Hepatocyte (in vitro differentiated cells): ENCODE data around the gene ZFTA. TPM values are rescaled to one million over a fixed set of nuclear protein-coding genes. Genes with fewer than 3 reads are reported as not detected.

Experiments used
- DNase-seq: peaks from one replicate; pipeline ENCODE4 v3.0.0-alpha.2; 2016; ENCODE audit warnings: low spot score
- H2AFZ ChIP-seq: fragments of 200-600 bp; sonication (generic); 2 replicates; pipeline ENCODE4 v1.6.0; 2016; ENCODE audit warnings: antibody characterized with exemption, mild to moderate bottlenecking
- H3K27ac ChIP-seq: fragments of 200-600 bp; sonication (generic); 2 replicates; pipeline ENCODE4 v1.5.1; 2016; ENCODE audit warnings: mild to moderate bottlenecking
- H3K27me3 ChIP-seq: fragments of 200-600 bp; sonication (generic); 2 replicates; pipeline ENCODE4 v1.6.1; 2016
- H3K36me3 ChIP-seq: fragments of 200-600 bp; sonication (generic); replicated peaks from 2 replicates; pipeline ENCODE4 v1.5.1; 2016; ENCODE audit warnings: low read depth; ENCODE audit not compliant: insufficient read depth
- H3K4me1 ChIP-seq: fragments of 200-600 bp; sonication (generic); 2 replicates; pipeline ENCODE4 v1.5.1; 2016; ENCODE audit warnings: mild to moderate bottlenecking, moderate library complexity; ENCODE audit not compliant: insufficient read depth
- H3K4me2 ChIP-seq: fragments of 200-600 bp; sonication (generic); 2 replicates; pipeline ENCODE4 v1.6.0; 2016
- H3K4me3 ChIP-seq: fragments of 200-600 bp; sonication (generic); 2 replicates; pipeline ENCODE4 v1.5.1; 2016; ENCODE audit warnings: mild to moderate bottlenecking
- H3K79me2 ChIP-seq: fragments of 200-600 bp; sonication (generic); 2 replicates; pipeline ENCODE4 v1.6.0; 2017; ENCODE audit warnings: mild to moderate bottlenecking
- H3K9me2 ChIP-seq: fragments of 200-600 bp; sonication (generic); replicated peaks from 2 replicates; pipeline ENCODE4 v1.6.0; 2017; ENCODE audit warnings: mild to moderate bottlenecking; ENCODE audit not compliant: insufficient read depth
- H3K9me3 ChIP-seq: fragments of 200-600 bp; sonication (generic); 2 replicates; pipeline ENCODE4 v1.5.1; 2016; ENCODE audit warnings: low read depth, mild to moderate bottlenecking
- H4K20me1 ChIP-seq: fragments of 200-600 bp; sonication (generic); 2 replicates; pipeline ENCODE4 v1.6.0; 2016; ENCODE audit warnings: mild to moderate bottlenecking; ENCODE audit not compliant: insufficient read depth, poor library complexity, severe bottlenecking
- CTCF ChIP-seq: fragments of 200-600 bp; sonication (generic); IDR thresholded peaks from 2 replicates; pipeline ENCODE4 v1.5.1; 2016; ENCODE audit warnings: antibody characterized with exemption, mild to moderate bottlenecking; ENCODE audit not compliant: poor library complexity
- EZH2 ChIP-seq: fragments of 200-600 bp; sonication (generic); IDR thresholded peaks from 2 replicates; pipeline ENCODE4 v1.6.1; 2016; ENCODE audit warnings: antibody characterized with exemption, mild to moderate bottlenecking, borderline replicate concordance
- EZH2phosphoT487 ChIP-seq: fragments of 200-600 bp; sonication (generic); IDR thresholded peaks from one replicate; pipeline ENCODE4 v1.6.1; 2018; ENCODE audit warnings: antibody characterized with exemption, mild to moderate bottlenecking, low read depth, moderate library complexity; ENCODE audit not compliant: unreplicated experiment, severe bottlenecking
- WGBS: methylation state at CpG from one replicate; pipeline ENCODE4 v1.1.6; 2016; ENCODE audit warnings: low lambda C conversion rate; ENCODE audit errors: missing lambda C conversion rate; 5-methylcytosine and 5-hydroxymethylcytosine counted together
- polyA plus RNA-seq: library from polyadenylated mRNA; unstranded; fragments of >200 nt; fragmentation: Nextera tagmentation; extraction: Ambion mirVana; gene quantifications from 2 replicates; pipeline ENCODE4 v1.2.1, GENCODE V29; 2016
- total RNA-seq: library from RNA; depleted of rRNA; stranded (reverse); fragments of >200 nt; gene quantifications from 2 replicates; pipeline ENCODE4 v1.2.3, GENCODE V29; 2014

ZFTA gene
- total and polyA plus RNA-seq, 2 experiments from 2014 or later = 14.7 to 44.1 TPM

GRCh38 chr11:63756919-63757761, 11.4 kb downstream of the ZFTA start:
- Histone ChIP-seq H3K27ac (no peak overlapping the region), H3K9me3 (no peaks in the 10 kb centered on the region), H3K4me1 (peaks cover 3% of the 10 kb centered on the region), H3K36me3 (no peaks in the 10 kb centered on the region), H3K9me2 (no peaks in the 10 kb centered on the region), H2AFZ (no peak overlapping the region), H3K4me3 (no peak overlapping the region), H3K4me2 (no peak overlapping the region), H3K27me3 (no peaks in the 10 kb centered on the region), H4K20me1 (peaks cover 12% of the 10 kb centered on the region), H3K79me2 (peaks cover 3% of the 10 kb centered on the region)
- DNase-seq = no peak
- TF ChIP-seq EZH2 (no peak), CTCF (no peak), EZH2phosphoT487 (no peak)
- WGBS = 90% methylated on average over 4 of the region's 5 CpGs

- Histone ChIP-seq H3K27ac (no peak overlapping the region), H3K27me3 (no peaks in the 10 kb centered on the region), H3K36me3 (peaks cover 2% of the 10 kb centered on the region), H3K4me1 (no peaks in the 10 kb centered on the region), H3K79me2 (peaks cover 7% of the 10 kb centered on the region), H3K4me3 (no peak overlapping the region), H2AFZ (no peak overlapping the region), H3K4me2 (no peak overlapping the region), H3K9me2 (no peaks in the 10 kb centered on the region), H4K20me1 (no peaks in the 10 kb centered on the region), H3K9me3 (no peaks in the 10 kb centered on the region)
- DNase-seq = no peak
- no peak for TF ChIP-seq CTCF
- no peak for TF ChIP-seq EZH2phosphoT487
- no peak for TF ChIP-seq EZH2
- 95% methylated on average over 4 of the region's 4 CpGs for WGBS
These were observed 19.0 kb downstream of the ZFTA start for GRCh38 chr11:63749624-63750023.

- H3K4me3 ChIP-seq = no peak overlapping the region
- H3K4me1 ChIP-seq = no peaks in the 10 kb centered on the region
- no peaks in the 10 kb centered on the region for H3K27me3 ChIP-seq
- H3K79me2 ChIP-seq = peaks cover 23% of the 10 kb centered on the region
- TF ChIP-seq EZH2phosphoT487 (no peak), CTCF (no peak), EZH2 (no peak)
- 61% methylated on average over 3 of the region's 3 CpGs for WGBS
- H3K4me2 ChIP-seq = no peak overlapping the region
- peak; percentile 37 for DNase-seq
- H3K36me3 ChIP-seq = peaks cover 2% of the 10 kb centered on the region
- no peak overlapping the region for H2AFZ ChIP-seq
- no peaks in the 10 kb centered on the region for H3K9me2 ChIP-seq
- H3K9me3 ChIP-seq = no peaks in the 10 kb centered on the region
- peak overlapping the region; percentile 65 for H3K27ac ChIP-seq
- H4K20me1 ChIP-seq = no peaks in the 10 kb centered on the region
These were observed 21.6 kb downstream of the ZFTA start for GRCh38 chr11:63747011-63747410.
